Measurements from ENCODE around the gene LMAN1L. TPM values are rescaled to one million over a fixed set of nuclear protein-coding genes. Genes with fewer than 3 reads are reported as not detected.

LMAN1L gene
- total and polyA plus RNA-seq, 2 experiments from 2014 or later, result not detected

- Histone ChIP-seq H3K9me2 (ENCODE audit: insufficient read depth) (no peaks in the 10 kb centered on the region), H3K79me2 (ENCODE audit: insufficient read depth) (peaks cover 77% of the 10 kb centered on the region), H3K4me2 (ENCODE audit: unreplicated experiment) (no peak overlapping the region), H3K4me3 (no peak overlapping the region), H3K36me3 (ENCODE audit: low read depth) (no peaks in the 10 kb centered on the region), H3K27me3 (replicated peaks; ENCODE audit: insufficient read depth) (no peaks in the 10 kb centered on the region), H4K20me1 (ENCODE audit: insufficient read depth) (peaks cover 9% of the 10 kb centered on the region; the same call in 1 of the 2 replicates), H3K9ac (no peak overlapping the region), H3K4me1 (ENCODE audit: insufficient read depth) (peaks cover 21% of the 10 kb centered on the region), H3K27ac (peak overlapping the region; percentile 7; the same call in 1 of the 2 replicates), H3F3A (ENCODE audit: insufficient read depth) (peaks cover 21% of the 10 kb centered on the region; the same call in 1 of the 2 replicates), H3K9me3 (ENCODE audit: low read depth) (no peaks in the 10 kb centered on the region), H2AFZ (no peak overlapping the region)
- DNase-seq, result peak; percentile 29
- TF ChIP-seq EZH2phosphoT487 (IDR thresholded peaks at IDR 0.05; ENCODE audit: insufficient read depth, low read depth) (no peak), EZH2 (IDR thresholded peaks at IDR 0.05; ENCODE audit: insufficient read depth, poor library complexity, severe bottlenecking) (no peak)
- WGBS, 2 experiments (ENCODE audit: low coverage in 1 of 2, low lambda C conversion rate in 2 of 2, missing lambda C conversion rate in 2 of 2), result 42 to 44% methylated on average over 6 of the region's 6 CpGs
- in situ Hi-C loops (cut with MboI), result no loop called here
These were observed 57.2 kb downstream of the LMAN1L start for GRCh38 chr15:74869726-74870407.

GRCh38 chr15:74870436-74871215, 58.0 kb downstream of the LMAN1L start:
- H2AFZ ChIP-seq, result no peak overlapping the region
- H3K27ac ChIP-seq, result 0 out of 2 replicates have a peak overlapping the region, but pooled peaks have one; percentile 7
- no peaks in the 10 kb centered on the region for H3K27me3 ChIP-seq (replicated peaks; ENCODE audit: insufficient read depth)
- H3K4me1 ChIP-seq (ENCODE audit: insufficient read depth), result peaks cover 21% of the 10 kb centered on the region
- H3K9ac ChIP-seq, result no peak overlapping the region
- peaks cover 69% of the 10 kb centered on the region for H3K79me2 ChIP-seq (ENCODE audit: insufficient read depth)
- TF ChIP-seq EZH2 (IDR thresholded peaks at IDR 0.05; ENCODE audit: insufficient read depth, poor library complexity, severe bottlenecking), result no peak
- no peak overlapping the region for H3K4me3 ChIP-seq
- H3K4me2 ChIP-seq (ENCODE audit: unreplicated experiment), result no peak overlapping the region
- H3F3A ChIP-seq (ENCODE audit: insufficient read depth), result peaks cover 17% of the 10 kb centered on the region; the same call in 1 of the 2 replicates
- 49 to 55% methylated on average over 6 of the region's 6 CpGs for WGBS, 2 experiments (ENCODE audit: low coverage in 1 of 2, low lambda C conversion rate in 2 of 2, missing lambda C conversion rate in 2 of 2)
- no peaks in the 10 kb centered on the region for H3K9me2 ChIP-seq (ENCODE audit: insufficient read depth)
- no peaks in the 10 kb centered on the region for H3K36me3 ChIP-seq (ENCODE audit: low read depth)
- DNase-seq, result no peak
- peaks cover 9% of the 10 kb centered on the region; the same call in 1 of the 2 replicates for H4K20me1 ChIP-seq (ENCODE audit: insufficient read depth)
- in situ Hi-C loops (cut with MboI), result no loop called here
- H3K9me3 ChIP-seq (ENCODE audit: low read depth), result no peaks in the 10 kb centered on the region

GRCh38 chr15:74872702-74873035, 60.0 kb downstream of the LMAN1L start:
- no peak for DNase-seq
- no peaks in the 10 kb centered on the region for H3K9me3 ChIP-seq (ENCODE audit: low read depth)
- H3K9me2 ChIP-seq (ENCODE audit: insufficient read depth), result no peaks in the 10 kb centered on the region
- H2AFZ ChIP-seq, result peak overlapping the region; percentile 98
- H3K36me3 ChIP-seq (ENCODE audit: low read depth), result no peaks in the 10 kb centered on the region
- peak overlapping the region; percentile 82 for H3K4me2 ChIP-seq (ENCODE audit: unreplicated experiment)
- peak overlapping the region; percentile 89 for H3K27ac ChIP-seq
- WGBS, 2 experiments (ENCODE audit: low coverage in 1 of 2, low lambda C conversion rate in 2 of 2, missing lambda C conversion rate in 2 of 2), result 0 to 1% methylated on average over 10 to 11 of the region's 11 CpGs
- peak overlapping the region; percentile 84 for H3K4me3 ChIP-seq
- in situ Hi-C loops (cut with MboI), result no loop called here
- H3K4me1 ChIP-seq (ENCODE audit: insufficient read depth), result peaks cover 16% of the 10 kb centered on the region
- no peak for TF ChIP-seq EZH2 (IDR thresholded peaks at IDR 0.05; ENCODE audit: insufficient read depth, poor library complexity, severe bottlenecking)
- peaks cover 52% of the 10 kb centered on the region for H3K79me2 ChIP-seq (ENCODE audit: insufficient read depth)
- peaks cover 4% of the 10 kb centered on the region; the same call in 1 of the 2 replicates for H4K20me1 ChIP-seq (ENCODE audit: insufficient read depth)
- H3K27me3 ChIP-seq (replicated peaks; ENCODE audit: insufficient read depth), result no peaks in the 10 kb centered on the region
- peaks cover 13% of the 10 kb centered on the region; the same call in 1 of the 2 replicates for H3F3A ChIP-seq (ENCODE audit: insufficient read depth)
- H3K9ac ChIP-seq, result peak overlapping the region; percentile 98

- Histone ChIP-seq H3K9ac (peak within 1 kb of the TSS; percentile 98), H3K36me3 (ENCODE audit: low read depth) (no peaks in the 10 kb centered on the region), H3F3A (ENCODE audit: insufficient read depth) (peaks cover 13% of the 10 kb centered on the region; the same call in 1 of the 2 replicates), H3K79me2 (ENCODE audit: insufficient read depth) (peaks cover 47% of the 10 kb centered on the region), H3K4me1 (ENCODE audit: insufficient read depth) (peaks cover 16% of the 10 kb centered on the region), H2AFZ (peak within 1 kb of the TSS; percentile 98), H3K4me2 (ENCODE audit: unreplicated experiment) (peak within 1 kb of the TSS; percentile 100), H3K27me3 (replicated peaks; ENCODE audit: insufficient read depth) (no peaks in the 10 kb centered on the region), H3K27ac (peak within 1 kb of the TSS; percentile 89), H4K20me1 (ENCODE audit: insufficient read depth) (0 out of 2 replicates have a peak, but pooled peaks cover 3% of the 10 kb centered on the region), H3K4me3 (peak within 1 kb of the TSS; percentile 84), H3K9me2 (ENCODE audit: insufficient read depth) (no peaks in the 10 kb centered on the region), H3K9me3 (ENCODE audit: low read depth) (no peaks in the 10 kb centered on the region)
- 0 to 1% methylated on average over 35 to 47 of the region's 52 CpGs for WGBS, 2 experiments (ENCODE audit: low coverage in 1 of 2, low lambda C conversion rate in 2 of 2, missing lambda C conversion rate in 2 of 2)
- TF ChIP-seq EZH2 (IDR thresholded peaks at IDR 0.05; ENCODE audit: insufficient read depth, poor library complexity, severe bottlenecking), result no peak
- no peak for TF ChIP-seq EZH2phosphoT487 (IDR thresholded peaks at IDR 0.05; ENCODE audit: insufficient read depth, low read depth)
- in situ Hi-C loops (cut with MboI), result no loop called here
- peak; percentile 98 for DNase-seq
These were observed 60.6 kb downstream of the LMAN1L start, which contains the start of gene SCAMP2 for GRCh38 chr15:74873036-74873755. SCAMP2 (minus strand) TSS chr15:74873365; CDS start chr15:74873255, 110 bp downstream.

All from GM23248 (cell line).